Endodermal cell (in vitro differentiated cells): Measurements from ENCODE around the gene MMP10. TPM values are rescaled to one million over a fixed set of nuclear protein-coding genes. Genes with fewer than 3 reads are reported as not detected.

Experiments used
- DNase-seq: peaks from one replicate; pipeline ENCODE4 v3.0.0-alpha.2; 2017
- H3K27ac ChIP-seq: 2 replicates; pipeline ENCODE4 v1.5.1; 2013; ENCODE audit warnings: mild to moderate bottlenecking, low read depth, low read length, moderate library complexity
- H3K27me3 ChIP-seq: 2 replicates; pipeline ENCODE4 v1.6.1; 2013; ENCODE audit warnings: mild to moderate bottlenecking, low read length, moderate library complexity; ENCODE audit not compliant: insufficient read depth, control insufficient read depth, poor library complexity, severe bottlenecking
- H3K36me3 ChIP-seq: 2 replicates; pipeline ENCODE4 v1.7.0; 2013; ENCODE audit warnings: mild to moderate bottlenecking, low read length, moderate library complexity; ENCODE audit not compliant: control insufficient read depth, insufficient read depth
- H3K4me1 ChIP-seq: one replicate; pipeline ENCODE4 v1.7.0; 2013; ENCODE audit warnings: low read length; ENCODE audit not compliant: control insufficient read depth, insufficient read depth
- H3K4me3 ChIP-seq: 2 replicates; pipeline ENCODE4 v1.5.1; 2013; ENCODE audit warnings: mild to moderate bottlenecking, low read length, moderate library complexity
- H3K9ac ChIP-seq: 2 replicates; pipeline ENCODE4 v1.6.1; 2013; ENCODE audit warnings: mild to moderate bottlenecking, low read length, moderate library complexity; ENCODE audit not compliant: poor library complexity, severe bottlenecking; ENCODE audit errors: extremely low read depth
- H3K9me3 ChIP-seq: 2 replicates; pipeline ENCODE4 v1.6.1; 2013; ENCODE audit warnings: mild to moderate bottlenecking, low read length, moderate library complexity; ENCODE audit not compliant: control insufficient read depth
- H3K27ac Mint-ChIP-seq: 2 replicates; pipeline ENCODE4 v1.8.0; 2020; ENCODE audit warnings: mixed read lengths
- H3K27me3 Mint-ChIP-seq: 2 replicates; pipeline ENCODE4 v1.8.0; 2021; ENCODE audit warnings: mild to moderate bottlenecking, mixed read lengths; ENCODE audit not compliant: insufficient read depth
- H3K36me3 Mint-ChIP-seq: 2 replicates; pipeline ENCODE4 v1.8.0; 2020; ENCODE audit warnings: low read depth, mixed read lengths
- H3K4me1 Mint-ChIP-seq: 2 replicates; pipeline ENCODE4 v1.8.0; 2020; ENCODE audit warnings: mixed read lengths
- H3K4me3 Mint-ChIP-seq: 2 replicates; pipeline ENCODE4 v1.8.0; 2020; ENCODE audit warnings: mild to moderate bottlenecking, moderate library complexity, mixed read lengths
- H3K9me3 Mint-ChIP-seq: 2 replicates; pipeline ENCODE4 v1.8.0; 2020; ENCODE audit warnings: mild to moderate bottlenecking, mixed read lengths
- CTCF ChIP-seq: fragments of 200-600 bp; sonication (generic); conservative IDR thresholded peaks from 2 replicates; pipeline ENCODE4 v1.5.0; 2021; ENCODE audit warnings: antibody characterized with exemption, mild to moderate bottlenecking
- WGBS, 2 experiments: methylation state at CpG; one replicate each; pipeline versions ENCODE4 v1.1.5 to v1.1.7; 2013; ENCODE audit warnings: missing lambda C conversion rate in 2 of 2, mixed read lengths in 1 of 2; ENCODE audit not compliant: insufficient coverage in 1 of 2, insufficient read length in 1 of 2; 5-methylcytosine and 5-hydroxymethylcytosine counted together
- total RNA-seq, 2 donors: library from RNA; stranded (reverse); fragmentation: NEBNext Ultra II Directional in 1 of 2; extraction: Animal tissue kit (Norgen Biotek cat#: 25700) in 1 of 2; gene quantifications; 2 replicates in 1 of 2; 3 replicates in 1 of 2; pipeline ENCODE4 v1.2.1, GENCODE V29; 2021

MMP10 gene
- total RNA-seq, 2 donors from 2014 or later = not detected

DNA sequence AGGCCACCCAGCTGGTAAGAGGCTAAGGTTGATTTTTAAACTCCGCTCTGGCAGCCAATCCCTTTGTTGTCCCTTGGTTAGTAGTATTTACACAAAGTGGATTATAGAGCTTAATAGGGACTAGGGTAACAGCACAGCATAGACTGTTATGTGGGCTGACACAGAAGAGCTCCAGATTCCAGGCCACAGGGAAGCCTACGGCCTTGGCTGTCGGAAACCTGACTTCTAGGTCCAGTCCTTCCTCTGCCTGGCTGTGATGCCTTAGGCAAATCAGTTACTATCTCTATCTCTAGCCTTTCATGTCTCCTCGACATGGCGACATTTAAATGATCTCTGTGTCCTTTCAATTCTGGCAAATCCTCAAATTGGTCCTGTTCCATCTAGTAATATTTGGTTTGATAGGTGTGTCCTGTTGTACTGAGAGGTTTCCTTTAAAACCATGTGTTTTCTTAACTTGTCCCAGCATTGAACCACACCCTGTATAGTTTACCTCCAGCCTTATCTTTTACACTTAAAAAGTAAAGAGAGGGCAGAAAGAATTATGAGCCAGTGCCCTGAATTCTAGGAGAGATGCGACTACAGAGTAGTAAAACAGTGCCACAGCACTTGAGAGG is 13.4 kb upstream of the MMP10 start:
- H3K36me3 ChIP-seq = no peaks in the 10 kb centered on the region
- H3K4me1 ChIP-seq = no peaks in the 10 kb centered on the region
- Mint-ChIP-seq H3K27ac (no peak overlapping the region), H3K27me3 (no peaks in the 10 kb centered on the region), H3K4me3 (no peak overlapping the region), H3K4me1 (peaks cover 5% of the 10 kb centered on the region), H3K36me3 (no peaks in the 10 kb centered on the region), H3K9me3 (no peaks in the 10 kb centered on the region)
- H3K27me3 ChIP-seq = no peaks in the 10 kb centered on the region
- no peaks in the 10 kb centered on the region for H3K9me3 ChIP-seq
- no peak for DNase-seq
- TF ChIP-seq CTCF = no peak
- H3K4me3 ChIP-seq = no peak overlapping the region
- no peak overlapping the region for H3K27ac ChIP-seq
- no peak overlapping the region for H3K9ac ChIP-seq
- WGBS, 2 experiments = 95 to 100% methylated on average over 5 to 6 of the region's 6 CpGs

GRCh38 chr11:102792604-102793003 is 12.2 kb upstream of the MMP10 start:
- 89 to 92% methylated on average over 5 of the region's 5 CpGs for WGBS, 2 experiments
- Histone ChIP-seq H3K27me3 (no peaks in the 10 kb centered on the region), H3K9me3 (no peaks in the 10 kb centered on the region), H3K36me3 (no peaks in the 10 kb centered on the region), H3K4me1 (no peaks in the 10 kb centered on the region), H3K9ac (no peak overlapping the region), H3K27ac (no peak overlapping the region), H3K4me3 (no peak overlapping the region)
- Mint-ChIP-seq H3K4me3 (no peak overlapping the region), H3K27me3 (no peaks in the 10 kb centered on the region), H3K27ac (no peak overlapping the region), H3K4me1 (peaks cover 5% of the 10 kb centered on the region), H3K9me3 (no peaks in the 10 kb centered on the region), H3K36me3 (no peaks in the 10 kb centered on the region)
- no peak for DNase-seq
- TF ChIP-seq CTCF = no peak

- H3K4me1 Mint-ChIP-seq = peaks cover 5% of the 10 kb centered on the region
- TF ChIP-seq CTCF = no peak
- Histone ChIP-seq H3K9me3 (no peaks in the 10 kb centered on the region), H3K9ac (no peak overlapping the region), H3K36me3 (no peaks in the 10 kb centered on the region), H3K27ac (no peak overlapping the region), H3K27me3 (no peaks in the 10 kb centered on the region), H3K4me1 (no peaks in the 10 kb centered on the region), H3K4me3 (no peak overlapping the region)
- no peaks in the 10 kb centered on the region for H3K9me3 Mint-ChIP-seq
- H3K4me3 Mint-ChIP-seq = no peak overlapping the region
- no peak overlapping the region for H3K27ac Mint-ChIP-seq
- DNase-seq = no peak
- H3K36me3 Mint-ChIP-seq = no peaks in the 10 kb centered on the region
- 93 to 97% methylated on average over 2 to 4 of the region's 4 CpGs for WGBS, 2 experiments
- H3K27me3 Mint-ChIP-seq = no peaks in the 10 kb centered on the region
These were observed 11.0 kb upstream of the MMP10 start for GRCh38 chr11:102791271-102792036.
